Heart right ventricle (tissue), 16 donors: ENCODE measurements around the gene TERB1. TPM values are rescaled to one million over a fixed set of nuclear protein-coding genes. Genes with fewer than 3 reads are reported as not detected.

Experiments
- ATAC-seq, 8 donors: fragments of 200-7000 bp; cut with Tn5 transposase; one replicate each; pipeline ENCODE4 v1.9.1; 2020; ENCODE audit warnings: mild to moderate bottlenecking in 8 of 8, moderate library complexity in 8 of 8, moderate number of reproducible peaks in 1 of 8
- DNase-seq, 2 donors: peaks; one replicate each; pipeline ENCODE4 v3.0.0-alpha.2; 2020
- H3K27ac ChIP-seq, 10 donors: fragments of 200-600 bp; sonication (generic) in 2 of 10; one replicate each; pipeline versions ENCODE4 v1.5.0 to v1.8.0; 2020 to 2022; ENCODE audit warnings: mild to moderate bottlenecking in 3 of 10
- H3K27me3 ChIP-seq, 7 donors: fragments of 200-600 bp; one replicate each; pipeline ENCODE4 v1.8.0; 2021 to 2022; ENCODE audit warnings: mild to moderate bottlenecking in 2 of 7
- H3K36me3 ChIP-seq, 9 donors: fragments of 200-600 bp; sonication (generic) in 1 of 9; one replicate each; pipeline versions ENCODE4 v1.5.0 to v1.8.0; 2020 to 2022; ENCODE audit warnings: mild to moderate bottlenecking in 2 of 9
- H3K4me1 ChIP-seq, 9 donors: fragments of 200-600 bp; sonication (generic) in 1 of 9; one replicate each; pipeline versions ENCODE4 v1.5.0 to v1.8.0; 2020 to 2022; ENCODE audit warnings: mild to moderate bottlenecking in 4 of 9
- H3K4me3 ChIP-seq, 10 donors: fragments of 200-600 bp; sonication (generic) in 2 of 10; one replicate each; pipeline versions ENCODE4 v1.5.0 to v1.8.0; 2020 to 2022; ENCODE audit warnings: mild to moderate bottlenecking in 7 of 10, moderate library complexity in 2 of 10
- H3K9me3 ChIP-seq, 11 donors: fragments of 200-600 bp in 10 of 11; sonication (generic) in 2 of 11; one replicate each; pipeline versions ENCODE4 v1.5.0 to v1.8.0; 2013 to 2022; ENCODE audit warnings: mild to moderate bottlenecking in 2 of 11, control low read depth in 1 of 11, moderate library complexity in 1 of 11
- WGBS, 2 donors: extraction: QIAGEN DNeasy Blood & Tissue Kit; methylation state at CpG; one replicate each; pipeline ENCODE4 v1.1.7; 2013; ENCODE audit warnings: inconsistent platforms in 1 of 2; 5-methylcytosine and 5-hydroxymethylcytosine counted together
- intact Hi-C, 10 donors: fragments of 100-400 bp; cut with DNase I; formaldehyde crosslinking; loops; one replicate each; pipeline versions ENCODE4 v1.11.1 to v1.14.2; 2022
- polyA plus RNA-seq, 2 donors: library from polyadenylated mRNA; stranded (reverse); fragments of 200-250 nt; gene quantifications; one replicate each; pipeline ENCODE4 v1.2.3, GENCODE V29; 2013
- total RNA-seq, 10 donors: library from RNA; stranded (reverse); fragmentation: NEBNext Ultra II Directional in 3 of 10; extraction: Animal tissue kit (Norgen Biotek cat#: 25700) in 3 of 10; gene quantifications; one replicate each; pipeline versions ENCODE4 v1.2.1 to v1.2.4, GENCODE V29; 2021 to 2023
- TF ChIP-seq, protein P1 (sequence below), 9 donors: fragments of 200-600 bp; sonication (generic) in 2 of 9; IDR thresholded peaks; one replicate each; pipeline versions ENCODE4 v1.5.0 to v1.8.0; 2021 to 2022; ENCODE audit warnings: antibody characterized with exemption in 9 of 9, mild to moderate bottlenecking in 5 of 9, moderate library complexity in 1 of 9
- donor health status: Arrhythmogenic right ventricular cardiomyopathy.
- donor health status: ischemic (EF 13 %, LVEDD 7.1; RV severe dilation, severe dysfunction).
- donor health status: healthy with polysubstance abuse.
- donor health status: DM: no; HTN: yes; CAD: no.
- donor health status: DM: no; HTN: no; CAD: no.
- donor health status: ischemic (EF 25% LVEDD 6.9; RV normal size, moderate dysfunction).
- donor health status: ischemic (EF 25% LVEDD 5.7; RV mildly dilated, moderate dysfunction).
- donor health status: healthy.
- donor health status: DM: yes; HTN: yes; CAD: no.
- donor health status: Ischemic cardiomyopathy.
- donor health status: ischemic (EF 35%, LVEDD 5.7; RV mildly dilated, moderate dysfunction).
- donor health status: nonischemic (EF 11% LVEDD 7.7; RV severe dilation, severe dysfunction).
- donor health status: DM: yes; HTN: yes; CAD: no.
- donor health status: PGD.
- donor health status: ischemic (EF 29% LVEDD 5.4; RV normal size, mild dysfunction).
- donor health status: nonischemic (EF 23%, LVEDD 6.1; RV moderate dilation, normal function).

Gene TERB1
- total and polyA plus RNA-seq, 12 donors, result 0.12 TPM; not detected in 11

DNA sequence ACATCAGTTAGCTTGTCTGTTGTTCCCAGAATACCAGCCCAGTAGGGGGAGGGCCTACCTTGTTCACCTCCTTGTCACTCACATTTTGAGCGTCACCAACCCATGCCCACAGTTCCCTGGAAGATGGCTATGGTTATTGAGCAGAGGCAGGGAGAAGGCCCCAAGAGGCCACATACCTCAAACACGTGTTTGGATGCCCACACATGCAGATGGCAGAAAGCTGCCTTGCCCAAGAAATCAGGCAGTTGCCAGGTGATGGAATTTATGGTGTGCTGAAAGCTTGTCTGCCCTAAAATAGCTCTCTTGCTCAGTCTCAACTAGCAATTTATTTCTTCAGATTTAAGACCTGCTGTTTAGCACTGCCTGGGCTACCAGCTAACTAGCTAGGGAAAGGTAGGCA is 88.3 kb downstream of the TERB1 start:
- TF ChIP-seq, protein P1, sequence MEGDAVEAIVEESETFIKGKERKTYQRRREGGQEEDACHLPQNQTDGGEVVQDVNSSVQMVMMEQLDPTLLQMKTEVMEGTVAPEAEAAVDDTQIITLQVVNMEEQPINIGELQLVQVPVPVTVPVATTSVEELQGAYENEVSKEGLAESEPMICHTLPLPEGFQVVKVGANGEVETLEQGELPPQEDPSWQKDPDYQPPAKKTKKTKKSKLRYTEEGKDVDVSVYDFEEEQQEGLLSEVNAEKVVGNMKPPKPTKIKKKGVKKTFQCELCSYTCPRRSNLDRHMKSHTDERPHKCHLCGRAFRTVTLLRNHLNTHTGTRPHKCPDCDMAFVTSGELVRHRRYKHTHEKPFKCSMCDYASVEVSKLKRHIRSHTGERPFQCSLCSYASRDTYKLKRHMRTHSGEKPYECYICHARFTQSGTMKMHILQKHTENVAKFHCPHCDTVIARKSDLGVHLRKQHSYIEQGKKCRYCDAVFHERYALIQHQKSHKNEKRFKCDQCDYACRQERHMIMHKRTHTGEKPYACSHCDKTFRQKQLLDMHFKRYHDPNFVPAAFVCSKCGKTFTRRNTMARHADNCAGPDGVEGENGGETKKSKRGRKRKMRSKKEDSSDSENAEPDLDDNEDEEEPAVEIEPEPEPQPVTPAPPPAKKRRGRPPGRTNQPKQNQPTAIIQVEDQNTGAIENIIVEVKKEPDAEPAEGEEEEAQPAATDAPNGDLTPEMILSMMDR (IDR thresholded peaks at IDR 0.05), result no peak
- Histone ChIP-seq H3K27ac (no peak overlapping the region), H3K36me3 (peaks cover 0 to 11% (median 0%) of the 10 kb centered on the region in 9 donors), H3K4me3 (no peak overlapping the region), H3K4me1 (peaks cover 0 to 12% (median 0%) of the 10 kb centered on the region in 9 donors), H3K27me3 (no peaks in the 10 kb centered on the region), H3K9me3 (peaks cover 0 to 9% (median 0%) of the 10 kb centered on the region in 11 donors)
- DNase-seq (no peak), ATAC-seq (peak in 2 of 8 donors; percentile 24 to 27)
- intact Hi-C loops, result no loop called here
- 33 to 39% methylated on average over 2 of the region's 2 CpGs for WGBS, 2 donors

DNA sequence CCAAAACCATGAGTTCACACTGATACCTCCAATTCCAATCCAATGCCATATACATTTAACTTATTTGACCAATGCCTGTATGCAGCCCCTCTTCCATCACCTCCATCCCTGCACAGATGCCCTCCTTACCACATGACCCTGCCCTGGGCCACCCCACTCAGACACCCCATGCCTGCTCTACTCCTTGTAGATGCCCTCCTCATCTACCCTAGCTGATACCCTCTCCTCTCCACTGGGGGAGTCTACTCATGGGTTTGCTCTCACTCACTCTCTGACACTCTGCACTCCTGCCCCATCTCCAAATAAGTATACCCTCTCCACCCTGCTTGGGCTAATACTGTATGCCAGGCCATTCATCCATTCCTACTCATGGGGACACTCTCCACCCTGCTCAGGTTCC is 88.9 kb downstream of the TERB1 start:
- ATAC-seq (peak in 2 of 8 donors; percentile 22 to 49), DNase-seq (no peak)
- Histone ChIP-seq H3K4me1 (peaks cover 0 to 12% (median 0%) of the 10 kb centered on the region in 9 donors), H3K4me3 (no peak overlapping the region), H3K27me3 (no peaks in the 10 kb centered on the region), H3K36me3 (peaks cover 0 to 5% (median 0%) of the 10 kb centered on the region in 9 donors), H3K27ac (no peak overlapping the region), H3K9me3 (peaks cover 0 to 9% (median 0%) of the 10 kb centered on the region in 11 donors)
- intact Hi-C loops, result no loop called here
- TF ChIP-seq, protein P1 (IDR thresholded peaks at IDR 0.05), result no peak

DNA sequence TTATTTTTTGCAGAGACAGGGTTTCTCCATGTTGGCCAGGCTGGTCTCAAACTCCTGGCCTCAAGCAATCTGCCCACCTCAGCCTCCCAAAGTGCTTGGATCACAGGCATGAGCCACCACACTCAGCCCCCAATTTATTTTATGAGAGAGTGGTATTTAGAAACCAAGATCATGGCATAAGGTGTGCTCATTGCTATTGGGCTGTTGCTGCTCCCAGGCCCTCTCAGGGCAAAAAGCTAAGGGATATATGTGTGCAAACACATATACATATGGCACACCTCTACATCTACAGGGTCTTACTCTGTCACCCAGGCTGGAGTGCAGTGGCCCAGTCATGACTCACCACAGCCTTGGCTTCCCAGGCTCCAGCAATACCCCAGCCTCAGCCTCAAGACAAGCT is 89.8 kb downstream of the TERB1 start:
- H3K27me3 ChIP-seq, result no peaks in the 10 kb centered on the region
- TF ChIP-seq, protein P1 (IDR thresholded peaks at IDR 0.05), result no peak
- no peaks in the 10 kb centered on the region for H3K36me3 ChIP-seq
- H3K9me3 ChIP-seq, result peaks cover 0 to 9% (median 0%) of the 10 kb centered on the region in 11 donors
- DNase-seq, result no peak
- H3K27ac ChIP-seq, result no peak overlapping the region
- no peak for ATAC-seq
- peaks cover 0 to 9% (median 3%) of the 10 kb centered on the region in 9 donors for H3K4me1 ChIP-seq
- intact Hi-C loops, result no loop called here
- no peak overlapping the region for H3K4me3 ChIP-seq

DNA sequence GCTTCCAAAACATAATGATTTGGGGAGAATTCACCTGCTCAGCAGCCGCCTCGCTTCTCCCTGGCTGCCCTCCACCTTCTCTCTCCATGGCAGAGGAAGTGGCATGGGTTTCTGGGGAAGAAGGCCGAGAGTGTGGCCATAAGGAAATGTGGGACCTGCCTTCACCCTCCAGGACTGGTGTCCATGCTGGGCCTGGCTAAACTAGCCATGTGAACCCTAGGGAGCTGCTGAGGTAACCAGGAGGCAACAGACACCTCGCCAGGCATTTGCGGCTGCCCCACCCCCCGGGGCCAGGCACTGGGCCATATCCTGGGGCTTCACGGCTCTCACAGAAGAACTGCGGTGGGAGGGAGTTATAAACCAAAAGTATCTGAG is 94.9 kb downstream of the TERB1 start:
- peak in 4 of 8 donors; percentile 28 to 43 (median 33) for ATAC-seq
- H3K4me3 ChIP-seq, result peak overlapping the region in 2 of 10 donors; percentile 7 to 14
- no peaks in the 10 kb centered on the region for H3K27me3 ChIP-seq
- peaks cover 0 to 4% (median 0%) of the 10 kb centered on the region in 11 donors for H3K9me3 ChIP-seq
- peak in 1 of 2 donors; percentile 28 for DNase-seq
- TF ChIP-seq, protein P1 (IDR thresholded peaks at IDR 0.05), result no peak
- H3K4me1 ChIP-seq, result peaks cover 0 to 29% (median 19%) of the 10 kb centered on the region in 9 donors
- WGBS, 2 donors, result 40 to 69% methylated on average over 8 of the region's 8 CpGs
- intact Hi-C loops, result no loop called here
- H3K36me3 ChIP-seq, result no peaks in the 10 kb centered on the region
- H3K27ac ChIP-seq, result peak overlapping the region; percentile 29 to 85 (median 68)
